ENCODE data around the gene LCN1. TPM values are rescaled to one million over a fixed set of nuclear protein-coding genes. Genes with fewer than 3 reads are reported as not detected.

Gene LCN1
- total and polyA plus RNA-seq, 4 donors: not detected

GRCh38 chr9:135494791-135495559 is 26.3 kb upstream of the LCN1 start:
- 87% methylated on average over 30 of the region's 30 CpGs for WGBS
- Histone ChIP-seq H3K9me3 (ENCODE audit: control insufficient read depth in 4 of 4, low read length in 3 of 4) (no peaks in the 10 kb centered on the region), H3K36me3 (ENCODE audit: control insufficient read depth in 4 of 4, insufficient read depth in 3 of 4, low read depth in 1 of 4, low read length in 3 of 4) (peaks cover 0 to 4% (median 0%) of the 10 kb centered on the region in 4 donors), H3K27me3 (ENCODE audit: control insufficient read depth in 4 of 4, insufficient read depth in 4 of 4, low read length in 3 of 4) (no peaks in the 10 kb centered on the region), H3K27ac (ENCODE audit: low read depth in 1 of 2, low read length in 2 of 2) (no peak overlapping the region), H3K4me3 (ENCODE audit: low read depth in 1 of 3, low read length in 3 of 3) (no peak overlapping the region), H3K9ac (ENCODE audit: low read depth in 1 of 2, low read length in 2 of 2) (no peak overlapping the region), H3K4me1 (ENCODE audit: control insufficient read depth in 4 of 4, insufficient read depth in 4 of 4, low read length in 3 of 4) (peaks cover 4 to 36% (median 26%) of the 10 kb centered on the region in 4 donors)
- DNase-seq (ENCODE audit: low spot score): no peak
- no peak for TF ChIP-seq TAF1 (conservative IDR thresholded peaks at IDR 0.05)
- no peak for TF ChIP-seq JUND (IDR thresholded peaks at IDR 0.05)
- no peak for TF ChIP-seq YY1 (IDR thresholded peaks at IDR 0.05)
- no peak for TF ChIP-seq EGR1 (IDR thresholded peaks at IDR 0.05; ENCODE audit: low read depth in 2 of 2)
- no peak for TF ChIP-seq FOXA1 (IDR thresholded peaks at IDR 0.05)
- no peak for TF ChIP-seq RXRA (IDR thresholded peaks at IDR 0.05)
- no peak for TF ChIP-seq NR2F2 (IDR thresholded peaks at IDR 0.05)
- TF ChIP-seq SP1 (IDR thresholded peaks at IDR 0.05): no peak
- no peak for TF ChIP-seq RAD21 (IDR thresholded peaks at IDR 0.05)
- TF ChIP-seq GABPA (IDR thresholded peaks at IDR 0.05 in 1 of 2, conservative IDR thresholded peaks at IDR 0.05 in 1 of 2): no peak
- TF ChIP-seq ZBTB33 (IDR thresholded peaks at IDR 0.05): no peak
- no peak for TF ChIP-seq MAX (IDR thresholded peaks at IDR 0.05)
- no peak for TF ChIP-seq ATF3 (IDR thresholded peaks at IDR 0.05)
- TF ChIP-seq CTCF (IDR thresholded peaks at IDR 0.05; ENCODE audit: low read depth, low read length, missing input control): no peak
- TF ChIP-seq FOXA2 (IDR thresholded peaks at IDR 0.05): no peak
- no peak for TF ChIP-seq HNF4A (conservative IDR thresholded peaks at IDR 0.05)
- no peak for TF ChIP-seq HNF4G (IDR thresholded peaks at IDR 0.05)

- 91% methylated on average over 15 of the region's 15 CpGs for WGBS
- H3K4me3 ChIP-seq (ENCODE audit: low read depth in 1 of 3, low read length in 3 of 3): no peak overlapping the region
- no peak for DNase-seq (ENCODE audit: low spot score)
These were observed 22.7 kb upstream of the LCN1 start for GRCh38 chr9:135498381-135499126.

More at GRCh38 chr9:135498381-135499126, 22.7 kb upstream of the LCN1 start:
- H3K9me3 ChIP-seq (ENCODE audit: control insufficient read depth in 4 of 4, low read length in 3 of 4): no peaks in the 10 kb centered on the region
- peak overlapping the region in 1 of 2 donors; percentile 43 for H3K27ac ChIP-seq (ENCODE audit: low read depth in 1 of 2, low read length in 2 of 2)
- peaks cover 6 to 34% (median 24%) of the 10 kb centered on the region in 4 donors for H3K4me1 ChIP-seq (ENCODE audit: control insufficient read depth in 4 of 4, insufficient read depth in 4 of 4, low read length in 3 of 4)
- no peaks in the 10 kb centered on the region for H3K27me3 ChIP-seq (ENCODE audit: control insufficient read depth in 4 of 4, insufficient read depth in 4 of 4, low read length in 3 of 4)
- H3K36me3 ChIP-seq (ENCODE audit: control insufficient read depth in 4 of 4, insufficient read depth in 3 of 4, low read depth in 1 of 4, low read length in 3 of 4): peaks cover 0 to 13% (median 4%) of the 10 kb centered on the region in 4 donors
- H3K9ac ChIP-seq (ENCODE audit: low read depth in 1 of 2, low read length in 2 of 2): peak overlapping the region in 1 of 2 donors; percentile 6
- no peak for TF ChIP-seq HNF4G (IDR thresholded peaks at IDR 0.05)
- no peak for TF ChIP-seq SP1 (IDR thresholded peaks at IDR 0.05)
- no peak for TF ChIP-seq YY1 (IDR thresholded peaks at IDR 0.05)
- TF ChIP-seq REST (IDR thresholded peaks at IDR 0.05): no peak
- TF ChIP-seq NR2F2 (IDR thresholded peaks at IDR 0.05): no peak
- TF ChIP-seq ZBTB33 (IDR thresholded peaks at IDR 0.05): no peak
- TF ChIP-seq RAD21 (IDR thresholded peaks at IDR 0.05): no peak
